Stimulated activated CD4-positive, alpha-beta T cell treated with anti-CD3 and anti-CD28 coated beads, Interleukin-15, amount 100 ng/mL, for 1 hour (primary cell): Measurements from ENCODE around the gene KNDC1.
"Not testable (repeated sequence)": the region's sequence is repeated elsewhere in the genome, so short reads cannot be mapped to it uniquely, and the experiment has no call there.

Experiments used
- DNase-seq, 2 donors: peaks; one replicate each; pipeline ENCODE4 v3.0.0-alpha.2; 2020; ENCODE audit warnings: low read depth in 1 of 2, low spot score in 1 of 2

The KNDC1 gene

DNA sequence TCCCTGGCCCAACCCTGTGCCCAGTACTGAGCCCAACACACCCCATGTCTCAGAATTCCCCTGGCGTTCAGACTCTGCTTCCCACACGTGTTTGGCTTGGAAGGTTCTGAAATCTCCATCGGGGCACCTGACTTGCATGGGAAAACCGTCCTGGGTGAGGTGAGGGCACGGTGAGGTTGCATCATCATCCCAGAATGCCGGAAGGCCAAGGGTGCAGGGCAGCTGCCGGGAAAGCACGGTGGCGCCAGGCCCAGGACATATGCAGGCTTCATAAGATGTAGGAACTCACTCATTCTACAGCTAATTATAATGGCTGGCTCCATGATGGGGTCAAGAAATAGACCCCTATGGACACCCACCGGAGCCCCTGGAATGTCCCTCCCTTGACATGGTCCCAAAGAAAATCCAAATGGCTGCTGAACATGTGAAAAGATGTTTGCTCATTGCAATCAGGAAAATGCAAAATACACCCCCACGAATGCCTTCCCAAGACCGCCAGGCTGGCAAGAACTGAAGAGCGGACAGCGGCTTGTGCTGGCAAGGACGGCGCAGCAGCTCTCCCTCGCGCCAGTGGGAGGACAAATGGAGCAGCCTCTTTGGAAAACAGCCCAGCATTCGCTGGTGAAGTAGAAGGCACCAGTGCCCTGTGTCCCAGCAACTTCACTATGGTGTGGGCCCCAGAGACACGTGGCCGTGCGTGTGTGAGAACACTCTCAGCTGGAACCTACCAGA lies 2.3 kb downstream of the KNDC1 start:
- no peak for DNase-seq

DNA sequence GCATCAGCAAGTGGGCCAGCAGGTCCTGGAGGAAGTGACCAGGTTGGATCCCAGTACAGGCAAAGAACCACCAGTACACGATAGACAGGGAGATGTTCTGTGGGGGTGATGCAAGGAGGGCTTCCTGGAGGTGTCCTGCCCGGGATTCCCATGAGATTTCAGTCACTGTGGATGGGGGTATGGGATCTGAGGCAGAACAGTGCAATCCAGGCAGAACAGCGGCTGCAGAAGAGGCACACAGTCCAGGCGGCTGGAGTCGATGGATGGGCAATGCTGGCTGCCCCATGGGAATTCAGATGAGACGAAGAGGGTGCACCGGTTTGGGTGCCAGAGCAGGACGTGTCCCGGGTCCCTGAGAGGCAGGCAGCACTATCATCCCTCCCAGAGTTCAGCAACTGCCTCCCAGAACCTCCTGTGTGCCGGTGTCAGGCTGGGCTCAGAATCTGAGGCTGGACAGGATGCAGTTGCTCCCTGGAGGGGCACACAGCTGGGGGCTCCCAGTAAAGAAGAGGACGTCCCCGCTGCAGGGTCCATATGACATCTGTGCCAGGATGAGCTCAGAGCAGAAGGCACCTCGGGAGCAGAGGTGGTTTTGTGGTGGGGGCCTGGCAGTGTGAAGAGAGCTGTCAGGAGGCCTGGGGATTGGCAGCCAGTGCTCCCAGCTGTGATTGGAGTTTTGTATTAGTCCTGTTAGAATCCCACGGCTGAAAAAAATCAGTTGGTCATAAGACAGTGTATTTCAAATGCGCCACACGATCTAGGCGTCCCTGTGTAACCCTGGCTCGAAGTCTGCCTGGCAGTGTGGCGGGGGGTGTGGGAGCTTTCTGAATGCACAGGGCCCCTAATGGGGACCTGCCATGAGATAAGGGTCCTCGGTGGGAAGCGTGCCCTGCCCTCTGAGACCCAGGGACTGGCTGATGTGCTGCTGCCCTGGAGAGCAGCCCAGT lies 3.2 kb downstream of the KNDC1 start:
- DNase-seq = no peak

DNA sequence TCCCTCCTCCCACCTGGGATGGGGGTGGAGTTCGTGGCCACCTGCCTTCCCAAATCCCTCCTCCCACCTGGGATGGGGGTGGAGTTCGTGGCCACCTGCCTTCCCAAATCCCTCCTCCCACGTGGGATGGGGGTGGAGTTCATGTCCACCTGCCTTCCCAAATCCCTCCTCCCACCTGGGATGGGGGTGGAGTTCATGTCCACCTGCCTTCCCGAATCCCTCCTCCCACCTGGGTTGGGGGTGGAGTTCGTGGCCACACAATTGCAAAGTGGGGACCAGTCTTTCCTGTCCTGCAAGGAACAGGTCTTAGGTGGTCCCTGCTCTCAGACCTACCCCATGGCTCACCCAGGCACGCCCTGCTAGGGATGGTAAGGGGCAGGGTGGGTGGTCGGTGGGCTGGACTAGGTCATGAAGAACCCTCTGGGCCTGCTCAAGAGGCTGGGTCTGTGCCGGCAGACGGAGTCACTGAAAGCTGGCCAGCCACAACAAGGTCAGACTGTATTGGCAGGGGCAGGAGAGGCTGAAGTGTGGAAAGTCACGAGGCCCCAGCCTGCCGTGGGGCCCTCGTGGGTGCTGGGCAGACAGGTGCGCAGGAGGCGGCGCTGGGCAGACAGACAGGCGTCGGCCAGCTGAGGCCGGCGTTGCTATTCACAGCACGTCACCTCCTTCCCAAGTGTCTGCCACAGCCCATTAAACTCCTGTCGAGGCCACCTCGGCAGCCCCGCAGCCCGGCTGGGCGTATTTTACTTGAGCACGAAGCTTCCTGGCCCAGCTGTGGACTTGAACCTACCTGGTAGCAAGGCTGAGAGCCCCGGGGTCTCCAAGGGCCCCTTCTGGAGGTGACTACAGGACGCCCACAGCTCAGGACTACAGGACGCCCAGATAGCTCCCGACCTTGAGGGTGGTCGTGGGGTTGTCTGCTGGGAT lies 4.1 kb downstream of the KNDC1 start:
- DNase-seq = no peak

DNA sequence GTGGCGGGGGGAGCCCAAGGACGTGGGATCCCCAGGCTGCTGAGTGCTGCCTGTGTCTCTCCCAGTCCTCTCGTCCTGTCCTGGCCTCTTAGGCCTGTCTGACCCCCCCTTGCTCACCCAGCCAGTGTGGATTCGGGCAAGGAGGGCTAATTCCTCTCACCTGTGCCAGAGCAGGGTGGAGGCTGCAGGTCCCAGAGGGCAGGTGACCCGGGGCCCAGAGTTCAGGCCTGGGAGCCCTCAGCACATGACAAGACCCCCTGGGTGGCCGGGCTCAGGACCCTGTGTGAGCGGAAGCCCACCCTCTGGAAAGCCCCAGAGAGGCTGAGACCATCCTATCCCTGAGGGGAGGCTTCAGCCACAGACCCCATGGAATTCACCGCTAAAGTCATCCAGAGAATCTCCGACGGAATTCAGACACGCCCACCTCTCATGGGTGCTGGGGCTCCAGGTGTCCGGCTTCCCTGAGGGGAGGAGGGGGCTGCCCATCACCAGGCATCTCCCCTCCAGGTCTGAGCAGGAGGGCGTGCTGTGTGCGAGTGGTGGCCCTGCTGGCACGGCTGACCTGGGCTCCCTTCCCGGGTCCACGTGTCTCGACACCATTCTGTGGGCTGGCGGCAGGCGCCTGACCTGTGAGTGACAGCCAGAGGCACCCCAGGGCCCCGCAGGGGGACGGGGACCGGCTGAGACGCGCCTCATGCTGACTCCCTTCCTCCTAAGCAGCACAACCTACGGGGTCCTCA lies 5.0 kb downstream of the KNDC1 start:
- no peak for DNase-seq

DNA sequence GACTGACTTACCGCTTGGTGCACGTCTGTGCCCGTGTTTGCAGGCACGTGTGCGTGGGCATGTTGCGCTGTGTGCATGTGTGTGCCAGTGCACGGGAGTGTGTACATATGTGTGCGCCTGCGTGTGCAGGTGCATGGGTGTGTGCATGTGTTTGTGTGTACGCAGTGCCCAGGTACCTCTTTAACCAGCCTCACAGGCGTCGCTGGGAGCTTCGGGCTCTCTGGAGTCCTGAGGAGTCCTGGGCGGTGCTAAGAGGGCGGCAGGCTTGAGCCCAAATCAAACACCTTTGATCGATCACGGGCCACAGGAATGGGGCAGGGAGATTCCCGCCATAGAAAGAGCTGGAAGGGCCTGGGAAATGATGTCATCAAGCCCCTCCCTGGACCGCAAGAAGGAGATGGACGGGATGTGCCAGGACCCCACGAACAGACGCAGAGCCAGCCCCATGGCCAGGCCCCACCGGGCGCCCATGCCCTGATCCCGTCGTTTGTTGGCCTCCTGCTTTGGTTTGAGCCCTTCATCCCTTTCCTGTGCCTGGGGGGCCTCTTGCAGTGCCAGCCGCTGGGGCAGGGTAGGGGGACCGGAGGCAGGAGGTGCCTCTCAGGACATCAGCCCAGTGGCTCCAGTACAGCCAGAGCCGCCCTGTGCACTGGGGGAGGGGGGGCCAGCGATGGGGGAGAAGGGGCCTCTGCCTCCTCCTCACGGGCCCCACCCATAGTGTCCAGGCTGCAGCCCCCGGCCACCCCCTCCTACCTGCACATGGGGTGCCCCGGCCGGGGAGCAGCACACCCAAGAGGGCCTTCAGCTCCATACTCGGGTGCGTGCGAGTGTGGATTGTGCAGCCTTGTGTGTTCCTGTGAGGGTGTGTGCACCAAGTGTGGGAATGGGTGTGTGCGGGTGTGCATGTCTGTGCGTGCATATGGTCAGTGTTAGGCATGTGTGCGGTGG lies 5.8 kb downstream of the KNDC1 start:
- DNase-seq = no peak

DNA sequence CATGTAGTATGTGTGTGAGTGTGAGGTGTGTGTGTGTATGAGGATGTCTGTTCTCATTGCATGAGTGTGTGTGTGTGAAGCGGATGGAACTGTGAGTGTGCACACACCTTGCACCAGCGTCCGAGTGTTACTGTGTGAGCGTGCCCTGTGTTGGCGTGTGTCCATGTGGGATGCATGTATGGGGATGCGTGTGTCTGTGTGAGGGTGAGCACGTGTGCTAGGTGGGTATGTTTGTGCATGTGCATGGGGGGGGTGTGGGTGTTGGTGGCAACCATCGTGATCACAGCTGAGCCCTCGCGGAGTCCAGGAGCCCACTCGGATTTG lies 6.4 kb downstream of the KNDC1 start:
- DNase-seq = no peak

DNA sequence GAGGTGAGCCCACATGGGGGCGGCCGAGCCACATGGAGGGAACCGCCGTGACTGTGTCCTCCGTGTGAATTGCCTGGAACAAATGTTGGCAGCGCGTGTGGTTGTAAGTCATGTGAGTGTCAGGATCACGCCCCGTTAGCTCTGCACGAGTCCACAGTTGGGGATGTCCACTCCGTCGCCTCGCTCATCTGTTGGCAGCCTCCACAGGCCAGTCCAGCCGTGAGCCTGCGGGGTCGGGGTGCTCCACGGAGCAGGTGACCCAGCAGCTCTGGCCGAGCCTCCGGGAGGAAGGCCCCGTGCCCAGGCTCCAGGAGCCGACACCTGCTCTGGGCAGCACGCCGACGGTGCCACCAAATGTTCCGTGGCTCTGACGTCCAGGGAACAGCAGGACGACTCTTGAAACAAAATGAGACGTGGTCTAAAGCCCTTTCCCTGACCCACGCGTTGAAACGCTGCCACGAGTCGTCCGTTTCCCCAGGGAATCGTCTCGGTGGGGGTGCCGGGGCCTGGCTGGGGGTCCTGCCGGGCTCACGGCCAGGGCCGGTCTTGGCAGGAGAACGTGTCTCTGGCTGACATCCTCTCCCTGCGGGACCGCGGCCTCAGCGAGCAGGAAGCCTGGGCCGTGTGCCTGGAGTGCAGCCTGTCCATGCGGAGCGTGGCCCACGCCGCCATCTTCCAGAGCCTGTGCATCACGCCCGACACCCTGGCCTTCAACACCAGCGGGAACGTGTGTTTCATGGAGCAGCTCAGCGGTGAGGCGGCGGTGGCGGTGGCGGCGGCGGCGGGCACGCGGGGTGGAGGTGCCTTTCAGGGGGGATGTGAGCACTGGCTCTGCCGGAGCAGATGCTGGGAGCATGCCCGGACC lies 7.0 kb downstream of the KNDC1 start:
- DNase-seq = no peak

DNA sequence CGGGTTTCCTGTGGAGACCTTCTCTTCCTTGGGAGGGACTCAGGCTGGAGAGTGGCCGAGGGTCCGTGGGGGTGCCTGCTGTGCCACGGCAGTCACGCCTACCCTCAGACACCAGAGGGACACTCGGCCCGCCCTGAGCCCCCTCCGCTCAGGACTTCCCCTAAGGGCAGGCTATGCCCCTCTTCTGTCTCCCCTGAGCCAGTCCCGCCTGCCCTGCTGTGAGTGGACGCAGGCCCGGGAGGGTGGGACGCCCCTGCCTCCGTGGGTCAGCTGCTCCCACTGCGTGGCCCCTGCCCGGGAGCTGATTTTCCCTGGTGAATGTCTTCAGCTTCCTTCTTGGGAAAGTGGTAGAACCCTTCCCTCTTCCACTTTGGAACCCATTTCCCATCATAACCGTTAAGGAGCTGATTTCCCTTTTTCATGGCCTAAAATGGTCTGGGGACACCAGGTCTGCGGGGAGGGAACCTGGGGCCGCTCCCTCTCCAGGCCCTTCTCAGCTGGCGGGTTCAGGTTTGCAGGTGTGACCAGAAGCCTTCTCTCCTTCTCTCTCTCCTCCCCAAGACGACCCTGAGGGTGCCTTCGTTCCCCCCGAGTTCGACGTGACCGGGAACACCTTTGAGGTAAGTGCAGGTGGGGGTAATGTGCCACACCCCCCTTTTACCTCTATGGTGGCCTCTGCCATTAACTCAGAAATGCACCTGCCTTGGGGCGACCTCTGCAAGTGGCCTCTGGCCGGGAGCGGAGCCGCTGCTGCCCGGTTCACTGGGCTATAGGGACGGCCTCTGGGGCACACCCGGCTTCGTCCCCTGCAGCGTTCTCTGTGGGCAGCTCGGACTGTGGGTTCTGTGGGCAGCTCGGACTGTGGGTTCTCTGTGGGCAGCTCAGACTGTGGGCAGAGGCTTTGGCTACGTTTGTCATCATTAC lies 7.9 kb downstream of the KNDC1 start:
- no peak for DNase-seq

DNA sequence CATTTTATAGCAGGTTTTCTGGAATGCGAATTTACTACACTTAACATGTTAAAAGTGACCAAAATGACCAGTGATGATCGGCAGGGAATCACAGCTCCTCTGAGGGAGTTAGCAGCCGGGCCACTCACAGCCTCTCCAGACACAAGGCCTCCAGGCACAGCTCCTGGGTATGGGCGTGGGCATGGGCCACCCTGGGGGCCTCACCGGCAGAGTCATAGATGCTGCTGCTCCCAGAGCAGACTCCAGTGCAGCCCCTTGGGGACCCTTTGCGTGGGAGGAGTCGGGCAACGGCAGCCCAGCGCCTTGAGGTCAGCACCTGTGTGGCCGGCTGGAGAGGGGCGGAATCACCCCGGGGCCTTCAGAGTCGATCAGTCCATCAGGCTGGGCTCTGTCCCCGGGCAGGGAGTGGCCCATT lies 8.6 kb downstream of the KNDC1 start:
- DNase-seq = no peak

DNA sequence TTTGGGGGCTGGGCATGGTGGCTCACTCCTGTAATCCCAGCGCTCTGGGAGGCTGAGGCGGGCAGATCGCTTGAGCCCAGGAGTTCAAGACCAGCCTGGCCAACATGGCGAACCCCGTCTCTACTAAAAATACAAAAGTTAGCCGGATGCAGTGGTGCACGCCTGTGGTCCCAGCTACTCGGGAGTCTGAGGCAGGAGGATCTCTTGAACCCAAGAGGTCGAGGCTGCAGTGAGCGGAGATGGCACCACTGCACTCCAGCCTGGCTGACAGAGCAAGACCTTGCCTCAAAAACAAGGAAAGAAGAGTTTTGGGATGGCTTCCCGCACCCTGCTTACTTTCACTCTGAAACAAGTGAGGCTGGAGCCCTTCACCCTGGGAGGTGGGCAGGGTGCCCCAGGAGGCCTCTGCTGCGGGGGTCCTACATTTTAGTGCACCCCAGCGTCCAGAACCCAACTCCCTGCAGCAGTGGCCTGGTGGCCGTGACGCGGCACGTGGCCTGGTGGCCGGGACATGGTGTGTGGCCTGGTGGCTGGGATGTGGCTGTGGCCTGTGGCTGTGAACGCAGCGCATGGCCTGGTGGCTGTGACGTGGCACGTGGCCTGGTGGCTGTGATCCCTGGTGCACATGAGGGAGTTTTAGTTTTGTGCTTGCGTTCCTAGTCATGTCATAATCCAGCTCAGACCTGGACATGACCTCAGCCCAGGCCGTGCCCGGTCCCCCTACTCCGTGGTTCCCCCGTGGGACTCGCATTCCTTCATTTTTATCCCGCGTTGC lies 9.3 kb downstream of the KNDC1 start:
- no peak for DNase-seq

DNA sequence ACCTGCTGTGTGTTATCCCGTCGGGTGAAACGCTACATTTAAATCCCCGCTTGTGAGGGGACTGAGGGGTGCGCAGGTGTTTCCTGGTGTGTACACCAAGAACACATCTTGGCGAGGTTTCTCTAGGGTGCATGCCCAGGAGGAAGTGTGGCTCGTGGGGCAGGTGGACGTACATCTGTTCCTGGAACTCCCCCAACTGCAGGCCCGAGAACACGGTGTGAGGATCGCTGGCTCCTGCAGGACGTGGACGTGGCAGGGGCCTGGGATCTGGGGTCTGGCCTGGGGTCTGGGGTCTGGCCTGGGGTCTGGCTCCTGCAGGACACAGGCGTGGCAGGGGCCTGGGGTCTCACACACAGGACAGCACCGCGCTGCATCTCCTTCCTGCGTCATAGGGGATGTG lies 10.1 kb downstream of the KNDC1 start:
- DNase-seq = no peak

DNA sequence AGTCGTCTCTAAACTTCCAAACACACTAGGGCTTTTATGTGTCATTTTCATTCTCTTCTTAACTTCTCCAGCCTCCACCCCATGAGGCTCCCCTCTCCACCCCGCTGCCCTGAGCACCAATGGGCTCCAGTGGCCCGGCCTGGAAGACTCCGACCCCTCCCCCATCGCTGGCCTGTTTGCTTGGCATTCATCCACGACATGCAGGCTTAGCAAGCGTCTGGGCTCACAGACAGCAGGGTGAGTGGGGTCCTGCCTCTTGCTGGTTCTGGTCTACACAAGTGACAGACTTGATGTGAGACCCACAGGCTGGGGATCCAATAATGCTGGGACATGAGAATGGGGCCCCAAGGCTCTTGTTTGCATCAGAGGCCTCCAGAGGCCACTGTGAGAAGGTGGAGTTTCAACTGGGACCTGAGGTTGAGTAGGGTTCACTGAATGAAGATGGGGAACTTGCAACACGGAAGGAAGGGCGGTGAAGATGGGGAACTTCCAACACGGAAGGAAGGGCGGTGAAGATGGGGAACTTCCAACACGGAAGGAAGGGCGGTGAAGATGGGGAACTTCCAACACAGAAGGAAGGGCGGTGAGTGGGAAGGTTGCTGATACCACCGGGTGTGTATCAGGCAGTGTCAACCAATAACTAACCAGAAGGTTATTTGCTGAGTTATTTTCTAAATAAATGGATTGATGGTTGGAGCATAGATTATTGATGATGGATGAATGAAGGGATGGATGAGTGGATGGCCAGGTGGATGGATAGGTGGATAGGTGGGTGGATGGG lies 14.0 kb downstream of the KNDC1 start:
- no peak for DNase-seq

DNA sequence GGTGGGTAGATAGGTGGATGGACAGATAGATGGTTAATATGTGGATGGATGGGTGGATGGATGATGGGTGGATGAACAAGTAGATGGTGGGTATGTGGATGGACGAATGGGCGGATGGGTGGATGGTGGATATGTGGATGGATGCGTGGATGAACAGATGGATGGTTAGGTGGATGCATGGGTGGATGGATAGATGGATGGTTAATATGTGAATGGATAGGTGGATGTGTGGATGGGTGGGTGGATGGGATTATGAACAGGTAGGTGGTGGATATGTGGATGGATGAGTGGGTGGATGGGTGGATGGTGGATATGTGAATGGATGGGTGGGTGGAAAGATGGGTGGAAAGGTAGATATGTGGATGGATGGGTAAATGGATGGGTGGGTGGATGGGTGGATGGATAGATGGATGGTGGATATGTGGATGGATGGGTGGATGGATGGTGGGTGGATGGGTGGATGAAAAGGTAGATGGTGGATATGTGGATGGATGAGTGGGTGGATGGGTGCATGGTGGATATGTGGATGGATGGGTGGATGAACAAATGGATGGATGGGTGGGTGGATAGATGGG lies 14.8 kb downstream of the KNDC1 start:
- no peak for DNase-seq

DNA sequence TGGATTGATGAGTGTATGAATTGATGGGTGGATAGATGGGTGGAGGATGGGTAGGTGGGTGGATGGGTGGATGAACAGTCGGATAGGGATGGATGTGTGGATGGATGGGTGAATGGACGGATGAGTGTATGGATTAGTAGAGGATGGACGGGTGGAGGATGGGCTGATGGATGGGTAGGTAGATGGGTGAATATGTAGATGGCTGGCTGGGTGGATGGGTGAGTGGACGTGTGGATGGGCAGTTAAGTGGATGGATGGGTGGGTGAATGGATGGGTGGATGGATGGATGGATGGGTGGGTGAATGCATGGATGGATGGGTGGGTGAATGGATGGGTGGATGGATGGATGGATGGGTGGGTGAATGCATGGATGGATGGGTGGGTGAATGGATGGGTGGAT lies 15.6 kb downstream of the KNDC1 start:
- DNase-seq = not testable (repeated sequence)

DNA sequence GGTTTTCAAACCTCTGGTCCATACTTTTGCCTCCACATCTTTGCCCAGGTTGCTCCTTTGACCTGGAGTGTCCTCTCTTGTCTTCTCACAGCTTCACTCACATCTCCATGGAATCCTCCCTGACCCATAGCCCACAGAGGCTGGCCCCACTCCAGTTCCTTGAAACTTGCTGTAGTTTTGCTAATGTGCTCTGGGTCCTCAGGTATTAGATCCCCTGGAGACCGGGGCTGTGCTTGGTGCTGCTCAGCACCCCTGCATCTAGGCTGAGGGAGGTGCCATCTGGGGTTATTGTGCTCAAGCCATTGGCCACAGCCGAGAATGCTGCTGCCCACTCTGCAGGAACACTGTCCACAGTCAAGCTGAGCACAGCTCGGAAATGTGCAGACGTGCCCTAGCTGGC lies 16.5 kb downstream of the KNDC1 start:
- DNase-seq = no peak
